HG03378 (cell line): ENCODE data around the gene RPS14.
A peak's percentile ranks its signal among the peaks of the same experiment; 100 is the strongest.
"Not testable (repeated sequence)": the region's sequence is repeated elsewhere in the genome, so short reads cannot be mapped to it uniquely, and the experiment has no call there.

Experiments used
- ATAC-seq: cut with Tn5 transposase; IDR thresholded peaks from one replicate; pipeline ENCODE4 v1.9.1; 2021; ENCODE audit warnings: mild to moderate bottlenecking, moderate library complexity; ENCODE audit not compliant: unreplicated experiment

Gene RPS14

DNA sequence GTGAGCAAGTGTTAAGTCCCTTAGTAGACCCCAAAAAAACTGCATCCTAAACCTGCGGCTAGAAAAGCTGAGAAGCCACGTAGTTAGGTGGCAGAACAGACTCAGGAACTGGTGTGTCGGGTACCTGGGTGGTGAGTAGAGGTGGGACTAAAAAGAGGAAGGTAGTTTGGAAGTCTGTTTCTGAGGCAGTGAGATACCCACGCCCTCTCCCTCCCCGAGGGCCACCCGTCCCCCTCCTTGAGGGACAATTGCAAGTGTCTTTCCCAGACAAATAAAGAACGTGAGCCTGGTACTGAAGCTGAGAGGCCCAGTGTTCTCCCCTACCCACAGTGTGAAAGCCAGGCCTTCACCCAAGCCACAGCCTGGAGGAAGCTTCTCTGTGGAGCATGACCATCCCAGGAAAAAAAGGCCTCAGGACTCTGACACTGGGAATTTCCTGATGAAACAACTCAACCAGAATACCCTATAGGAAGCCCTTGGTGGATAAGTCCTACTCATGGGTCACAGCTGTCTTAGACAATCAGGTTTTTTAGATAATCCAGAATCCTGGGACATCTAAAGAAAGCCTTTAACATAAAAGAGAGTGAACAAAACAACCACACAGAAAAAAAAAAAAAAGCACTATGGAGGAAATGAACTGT lies 29.8 kb downstream of the RPS14 start:
- peak; percentile 63 for ATAC-seq

DNA sequence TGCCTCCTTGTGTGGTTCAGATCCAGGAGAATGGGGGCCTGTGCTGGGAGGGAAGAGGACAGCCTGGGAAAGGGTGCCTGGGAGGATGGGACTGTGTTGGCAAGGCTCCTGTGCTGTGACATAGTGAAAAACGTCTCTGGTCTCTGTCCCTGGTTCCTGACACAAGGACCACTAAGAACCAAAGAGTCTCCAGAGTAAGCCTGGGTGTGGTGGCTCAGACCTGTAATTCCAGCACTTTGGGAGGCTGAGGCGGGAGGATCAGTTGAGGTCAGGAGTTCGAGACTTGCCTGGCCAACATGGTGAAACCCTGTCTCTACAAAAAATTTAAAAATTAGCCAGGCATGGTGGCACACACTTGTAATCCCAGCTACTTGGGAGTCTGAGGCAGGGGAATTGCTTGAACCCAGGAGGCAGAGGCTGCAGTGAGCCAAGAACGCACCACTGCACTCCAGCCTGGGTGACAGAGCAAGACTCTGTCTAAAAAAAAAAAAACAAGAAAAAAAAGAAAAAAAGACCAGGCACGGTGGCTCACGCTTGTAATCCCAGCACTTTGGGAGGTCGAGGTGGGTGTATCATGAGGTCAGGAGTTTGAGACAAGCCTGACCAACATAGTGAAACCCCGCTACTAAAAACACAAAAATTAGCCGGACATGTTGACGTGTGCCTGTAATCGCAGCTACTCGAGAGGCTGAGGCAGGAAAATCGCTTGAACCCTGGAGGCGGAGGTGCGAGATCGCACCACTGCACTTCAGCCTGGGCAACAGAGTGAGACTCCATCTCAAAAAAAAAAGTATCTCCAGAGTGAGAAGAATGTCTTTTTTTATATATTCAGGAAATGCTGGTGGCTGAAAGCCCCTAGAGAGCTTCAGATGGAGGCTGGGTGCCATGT lies 35.4 kb downstream of the RPS14 start:
- not testable (repeated sequence) for ATAC-seq

DNA sequence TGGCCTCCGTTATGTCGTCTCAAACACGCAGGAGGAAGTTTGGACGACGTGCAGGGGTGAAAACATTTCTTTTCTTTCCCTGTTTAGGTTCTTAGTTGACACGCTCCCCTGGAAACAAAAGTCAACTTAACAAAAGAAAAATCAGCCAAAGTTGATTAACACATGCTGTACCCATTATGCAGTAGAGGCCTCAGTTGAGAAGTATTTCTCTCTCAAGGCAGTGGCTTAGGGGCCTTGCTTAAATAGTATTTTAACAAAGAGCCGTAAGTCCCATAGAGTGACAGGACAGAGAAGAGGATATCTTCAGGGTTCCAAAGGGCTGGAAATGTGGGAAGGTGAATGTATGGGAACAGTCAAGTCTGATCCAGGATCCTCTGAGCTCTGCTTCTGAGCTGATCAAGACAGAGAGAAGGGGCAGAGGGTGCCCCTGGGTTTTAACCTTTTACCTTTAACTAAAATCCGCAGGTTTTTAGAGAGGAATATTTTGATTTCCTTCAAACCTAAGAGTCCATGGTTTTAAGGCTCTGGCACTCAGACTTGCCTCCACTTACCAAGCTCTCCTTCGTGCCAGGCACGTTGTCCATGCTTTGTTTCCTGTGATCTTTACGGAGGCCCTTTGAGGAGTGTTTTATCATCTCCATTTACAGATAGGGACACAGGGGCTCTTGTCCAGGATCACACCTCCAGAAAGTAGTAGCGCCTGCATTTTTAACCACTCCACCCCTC lies 36.2 kb downstream of the RPS14 start:
- no peak for ATAC-seq

DNA sequence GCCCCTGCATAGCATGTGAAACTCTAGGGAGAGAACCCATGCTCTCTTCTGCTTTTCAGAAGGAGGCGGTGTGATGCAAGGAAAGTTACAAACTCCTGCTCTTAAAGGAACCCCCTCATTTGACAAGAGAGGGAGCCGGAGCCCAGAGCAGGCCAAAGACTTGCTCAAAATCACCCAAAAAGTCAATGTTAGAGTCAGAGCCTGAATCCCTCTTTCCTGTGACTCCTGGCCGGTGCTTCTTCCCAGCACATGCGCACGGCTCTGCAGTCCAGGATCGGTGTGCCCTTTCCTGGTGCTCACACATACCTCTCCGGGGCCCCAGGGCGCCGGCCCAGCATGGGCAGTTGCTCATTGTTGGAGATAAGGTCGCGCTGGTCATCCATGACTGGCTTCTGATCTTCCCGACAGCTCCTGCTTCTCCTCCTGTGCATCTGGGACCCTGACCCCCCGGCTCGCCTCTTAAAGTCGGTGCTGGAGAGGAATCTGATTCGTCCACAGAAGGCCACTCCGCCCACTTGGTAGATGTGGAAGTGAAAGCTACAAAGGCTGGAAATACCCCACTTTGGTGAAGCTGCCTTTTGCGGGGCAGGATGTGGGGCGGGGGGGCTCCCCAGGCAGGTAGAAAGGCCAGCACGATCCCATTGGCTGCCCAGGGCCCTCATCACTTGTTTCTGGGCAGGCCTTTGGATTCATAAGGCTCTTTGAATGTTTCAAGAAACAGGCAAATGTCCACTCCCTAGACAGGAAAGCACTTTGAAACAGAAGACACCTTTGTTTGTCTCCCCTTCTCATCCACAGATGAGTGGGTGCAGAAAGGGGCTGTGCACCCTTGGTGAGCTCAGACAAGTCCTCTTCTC lies 37.0 kb downstream of the RPS14 start, which contains the start of gene CD74:
TSS of gene CD74 (minus strand) at position 592 of the 857 bp plus-strand sequence. CDS start at position 431, 161 bp downstream.
- ATAC-seq, result peak; percentile 72

DNA sequence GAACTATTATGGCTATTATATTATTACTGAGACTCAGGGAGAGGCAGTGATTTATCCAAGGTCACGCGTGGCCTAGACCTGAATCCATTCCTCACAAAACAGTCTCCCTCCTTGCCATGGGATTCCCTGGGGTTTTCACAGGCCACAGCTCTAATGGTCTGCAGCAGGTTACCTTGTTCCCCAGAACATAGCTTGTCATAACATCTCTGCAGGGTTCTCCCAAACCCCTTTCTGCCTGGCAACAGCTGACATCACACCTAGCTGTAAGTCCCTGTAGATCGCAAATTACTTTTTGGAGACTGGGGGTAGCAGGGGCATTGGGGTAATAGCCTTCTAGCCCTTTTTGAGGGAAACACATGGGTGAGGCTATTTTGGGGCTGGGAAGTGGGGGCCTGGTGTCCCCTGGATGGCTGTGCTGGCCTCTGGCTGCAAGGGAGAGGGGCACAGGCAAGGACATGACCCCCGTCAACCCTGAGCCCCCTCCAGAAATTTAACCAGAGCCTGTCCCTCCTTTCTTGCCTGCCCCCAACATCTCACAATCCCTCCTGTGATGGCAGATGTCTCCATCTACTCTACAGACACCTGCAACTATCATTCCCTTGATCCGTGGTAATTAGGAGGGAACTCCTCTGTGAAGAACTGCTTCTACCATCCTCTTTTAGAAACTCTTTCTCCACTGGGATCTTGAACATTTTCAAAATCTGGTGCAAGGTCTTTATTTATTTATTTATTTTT lies 38.1 kb downstream of the RPS14 start:
- ATAC-seq, result peak; percentile 12

DNA sequence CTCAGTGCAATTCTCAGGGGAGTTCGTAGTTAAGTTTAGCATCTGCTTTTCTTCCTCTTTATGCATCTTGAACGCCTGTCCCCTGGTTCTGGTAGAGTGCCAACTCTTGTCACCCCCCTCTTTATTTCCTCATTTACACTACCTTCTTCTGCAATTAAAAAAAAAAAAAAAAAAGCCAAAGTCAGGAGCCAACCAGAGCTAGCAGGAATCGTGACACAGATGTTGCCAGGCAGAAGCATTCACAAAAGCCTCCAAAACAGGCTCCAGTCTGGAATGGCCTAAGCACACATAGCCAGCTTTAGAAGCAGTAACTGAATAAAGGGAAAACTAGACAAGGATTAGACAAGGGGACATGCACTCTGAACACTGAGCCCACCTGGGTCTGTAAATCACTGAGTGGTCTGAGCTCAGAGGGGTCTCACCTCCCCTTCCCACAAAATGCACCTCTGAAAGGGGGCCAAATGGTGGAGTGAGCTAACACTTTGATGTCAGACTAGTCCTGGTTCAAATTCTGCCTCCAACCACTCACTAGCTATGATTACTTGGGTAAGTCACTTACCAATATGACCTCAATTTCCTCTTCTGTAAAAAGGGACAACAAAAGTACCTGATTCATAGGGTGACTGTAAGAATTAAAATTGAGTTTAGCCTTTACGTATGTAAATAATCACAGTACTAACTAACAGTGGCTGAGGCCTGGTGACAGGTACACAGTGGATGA lies 38.9 kb downstream of the RPS14 start:
- no peak for ATAC-seq

DNA sequence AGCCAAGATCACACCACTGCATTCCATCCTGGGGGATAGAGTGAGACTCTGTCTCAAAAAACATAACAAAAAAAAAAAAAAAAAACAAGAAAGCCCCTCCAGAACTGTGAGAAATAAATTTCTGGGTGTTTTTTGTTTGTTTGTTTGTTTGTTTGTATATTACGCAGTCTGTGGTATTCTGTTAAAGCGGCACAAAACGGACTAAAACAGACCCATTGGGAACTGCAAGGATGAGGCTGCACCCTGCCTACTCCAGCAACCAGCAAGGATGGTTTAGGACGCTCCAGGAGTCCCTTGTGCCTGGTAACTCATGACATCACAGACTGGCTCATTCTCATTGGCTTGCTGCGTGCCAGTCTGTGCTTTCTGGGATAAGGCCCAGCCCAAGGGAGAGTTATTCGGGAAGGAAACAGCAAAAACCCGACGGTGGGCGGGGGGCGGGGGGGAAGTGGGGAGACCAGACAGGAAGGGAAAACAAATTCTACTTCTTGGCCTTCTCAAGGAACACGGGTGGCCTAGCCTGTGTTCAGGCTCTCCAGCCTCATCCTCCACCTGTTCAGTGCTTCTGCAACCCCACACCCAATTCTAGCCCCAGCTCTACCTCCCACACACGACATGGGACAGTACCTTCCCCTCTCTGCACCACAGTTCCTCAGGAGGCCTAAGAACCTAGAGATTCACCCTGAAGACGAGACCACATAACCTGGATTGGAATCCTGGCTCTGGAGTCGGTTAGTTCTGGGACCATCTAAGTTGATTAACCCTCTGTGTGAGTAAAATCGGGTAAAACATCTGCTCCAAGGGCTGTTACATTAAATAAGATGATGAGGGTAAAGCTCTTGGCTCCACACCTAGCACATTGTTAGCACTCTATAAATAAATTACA lies 39.7 kb downstream of the RPS14 start:
- ATAC-seq, result peak; percentile 31

DNA sequence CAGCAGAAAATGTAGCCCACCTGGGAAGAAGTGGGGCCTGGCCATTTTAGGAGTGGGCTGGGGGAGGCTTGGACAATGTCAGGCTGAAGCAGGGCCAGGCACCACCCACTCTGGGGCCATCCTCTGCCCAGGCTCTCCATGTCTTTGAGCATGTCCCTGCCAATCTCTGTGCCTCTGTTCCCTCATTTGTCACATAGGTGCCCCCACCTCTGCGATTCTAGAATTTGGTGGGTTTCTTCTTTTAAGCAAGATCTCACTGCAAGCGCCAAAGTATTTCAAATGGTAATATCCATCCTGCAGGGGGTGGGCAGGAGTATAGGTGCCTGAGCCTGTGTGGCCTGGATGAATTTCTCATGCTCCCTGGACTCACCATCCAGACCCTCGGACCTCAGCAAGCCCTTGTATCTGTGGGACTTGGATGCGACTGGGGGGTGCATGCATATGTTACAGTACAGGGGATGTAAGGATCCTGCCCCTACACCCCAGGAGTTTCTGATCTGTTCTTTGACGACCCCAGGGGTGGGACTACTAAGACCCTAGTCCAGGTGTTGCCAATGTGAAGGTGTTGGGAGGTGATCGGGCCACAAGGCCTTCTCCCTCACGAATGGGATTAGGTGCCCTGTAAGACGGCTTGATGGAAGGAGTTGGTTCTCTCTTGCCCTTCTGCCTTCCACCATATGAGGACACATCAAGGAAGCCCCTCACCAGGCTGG lies 41.2 kb downstream of the RPS14 start:
- no peak for ATAC-seq

DNA sequence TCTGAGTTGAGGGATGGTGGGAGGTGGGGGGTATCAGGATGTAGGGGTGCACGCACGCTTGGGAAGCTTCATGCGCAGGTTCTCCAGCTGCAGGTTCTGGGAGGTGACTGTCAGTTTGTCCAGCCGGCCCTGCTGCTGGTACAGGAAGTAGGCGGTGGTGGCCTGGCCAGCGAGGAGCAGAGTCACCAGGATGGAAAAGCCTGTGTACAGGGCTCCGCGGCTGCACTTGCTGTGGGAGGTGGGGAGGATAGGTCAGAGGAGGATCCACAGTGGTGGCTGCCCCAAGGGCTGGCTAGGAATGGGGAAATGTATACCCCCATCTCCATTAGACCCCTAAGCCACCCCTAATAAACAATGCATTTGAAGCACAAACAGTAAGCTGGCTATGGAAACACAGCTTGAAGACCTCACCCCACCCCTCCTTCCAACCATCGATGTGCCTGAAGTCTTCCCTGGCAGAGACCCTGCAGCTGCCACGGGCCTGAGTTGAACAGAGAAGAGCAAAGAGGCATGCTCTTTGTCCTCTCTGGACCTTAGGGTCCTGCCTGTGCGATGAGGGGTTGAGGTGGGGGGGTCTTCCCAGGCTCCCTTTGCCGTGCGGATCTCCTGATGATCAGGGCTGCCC lies 42.3 kb downstream of the RPS14 start:
- ATAC-seq, result no peak

DNA sequence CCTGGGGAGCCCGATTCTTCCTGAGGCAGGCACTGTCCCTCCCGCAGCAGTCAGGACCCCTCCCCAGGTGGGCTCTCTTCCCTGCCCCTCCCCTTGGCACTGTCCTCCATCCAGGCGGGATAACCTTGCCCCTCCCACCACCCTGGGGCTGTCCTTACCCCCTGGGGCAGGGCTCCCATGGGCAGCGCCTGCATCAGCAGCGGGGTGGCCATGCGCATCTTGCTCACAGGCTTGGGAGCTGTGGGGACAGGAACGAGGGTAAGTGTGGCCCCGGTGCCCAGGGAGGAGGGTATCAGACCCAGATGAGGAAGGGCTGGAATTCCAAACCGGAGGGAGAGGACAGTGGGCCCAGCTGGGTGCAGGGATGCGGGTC lies 42.8 kb downstream of the RPS14 start:
- ATAC-seq, result no peak

DNA sequence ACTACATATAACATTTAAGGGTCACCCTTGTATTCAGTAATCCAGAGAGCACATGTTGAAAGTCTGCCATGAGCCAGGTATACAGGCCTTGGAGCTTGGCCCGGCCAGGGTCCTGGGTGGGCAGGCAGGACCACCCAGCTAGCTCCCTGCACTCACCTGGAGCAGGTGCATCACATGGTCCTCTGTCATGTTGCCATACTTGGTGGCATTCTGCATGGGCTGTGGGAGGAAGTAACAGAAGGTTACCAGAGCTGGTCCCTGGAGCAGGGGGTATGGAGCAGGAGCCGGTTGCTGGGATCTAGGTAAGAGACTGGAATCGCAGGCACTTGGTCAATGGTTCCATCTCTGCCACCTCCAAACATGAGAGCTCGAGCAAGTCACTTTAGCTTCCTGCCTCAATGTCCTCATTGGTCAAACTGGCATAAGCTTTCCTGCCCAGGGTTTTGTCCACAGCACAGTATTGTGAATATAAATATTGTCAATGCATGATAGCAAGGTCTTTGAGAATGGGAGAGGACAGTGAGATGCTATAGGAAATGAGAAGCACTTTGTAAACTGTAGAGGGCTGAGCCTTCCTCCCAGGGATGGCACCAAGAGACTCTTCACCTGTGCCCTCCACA lies 43.3 kb downstream of the RPS14 start:
- ATAC-seq, result no peak

DNA sequence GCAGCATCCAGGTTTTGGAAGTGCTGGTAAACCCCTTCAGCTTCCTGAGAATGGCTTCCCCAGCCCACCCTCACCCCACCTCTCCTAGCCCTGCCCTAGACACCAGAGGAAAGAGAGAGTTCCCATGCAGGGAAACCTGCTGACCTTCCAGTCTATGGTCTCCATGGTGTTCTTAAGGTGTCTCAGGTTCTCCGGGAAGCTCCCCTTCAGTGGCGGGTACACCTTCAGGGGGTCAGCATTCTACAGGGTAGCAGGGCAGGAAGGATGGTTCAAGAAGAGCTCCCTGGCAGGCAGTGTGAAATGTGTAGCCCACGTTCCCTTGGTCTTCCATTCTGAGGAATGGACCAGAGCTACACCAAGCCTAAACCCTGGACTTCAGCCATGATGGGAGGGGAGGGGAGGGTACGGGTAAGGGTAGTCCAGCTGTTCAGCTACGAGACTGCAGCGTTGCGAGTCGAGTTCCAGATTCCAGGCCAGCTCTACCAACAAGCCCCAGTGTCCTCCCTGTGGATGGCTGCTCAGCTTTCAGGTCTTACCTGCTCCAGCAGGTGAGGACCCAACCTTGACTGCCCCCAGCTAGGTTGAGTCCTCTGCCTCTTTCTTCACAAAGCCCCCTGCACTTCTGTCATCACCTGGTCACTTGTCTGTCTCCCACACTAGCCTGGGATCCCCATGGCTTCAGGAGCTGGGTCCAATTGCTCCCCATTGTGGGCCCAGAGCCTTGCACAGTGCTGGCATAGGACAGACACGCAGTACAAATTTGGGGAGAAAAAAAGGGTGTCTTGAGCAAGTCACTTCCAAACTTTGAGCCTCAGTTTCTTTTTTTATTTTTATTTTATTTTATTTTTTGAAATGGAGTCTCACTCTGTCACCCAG lies 44.4 kb downstream of the RPS14 start:
- ATAC-seq, result no peak

DNA sequence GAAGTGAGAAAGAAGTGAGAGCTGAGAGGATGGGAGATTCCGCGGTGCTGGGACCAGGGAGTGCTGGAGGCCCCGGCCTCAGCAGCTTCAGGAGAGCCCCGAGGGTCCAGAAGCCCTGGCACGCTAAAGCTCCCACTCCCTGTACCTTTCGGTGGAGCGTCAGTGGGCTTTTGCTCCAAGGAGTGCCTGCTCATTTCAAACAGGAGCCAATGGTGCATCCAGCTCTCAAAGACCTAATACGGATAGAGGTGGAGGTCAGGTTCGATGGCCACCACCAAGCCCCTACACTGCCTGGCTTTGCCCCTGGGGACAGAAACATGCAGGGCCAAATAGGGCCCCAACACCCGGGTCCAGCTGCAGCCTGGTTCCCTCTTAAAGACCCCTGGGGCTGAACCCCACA lies 45.0 kb downstream of the RPS14 start:
- no peak for ATAC-seq

DNA sequence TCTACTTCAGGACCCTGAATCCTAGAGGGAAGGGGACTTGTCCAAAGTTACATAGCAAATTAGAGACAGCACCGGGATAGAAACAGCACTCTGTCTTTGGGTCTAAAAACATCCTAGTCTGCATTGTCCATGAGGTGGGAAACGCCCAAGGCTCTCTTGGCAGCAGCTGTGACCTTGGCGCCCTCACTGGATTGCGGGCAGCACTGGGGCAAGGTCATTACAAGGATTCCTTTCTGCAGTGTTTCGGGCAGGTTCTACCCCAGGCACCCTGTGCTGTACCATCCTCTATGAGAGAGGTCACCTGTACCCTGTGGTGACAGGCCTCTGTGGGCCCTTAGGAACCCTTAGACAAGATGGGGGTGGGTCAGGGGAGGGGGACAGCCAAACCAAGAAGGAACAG lies 45.4 kb downstream of the RPS14 start:
- ATAC-seq, result no peak

DNA sequence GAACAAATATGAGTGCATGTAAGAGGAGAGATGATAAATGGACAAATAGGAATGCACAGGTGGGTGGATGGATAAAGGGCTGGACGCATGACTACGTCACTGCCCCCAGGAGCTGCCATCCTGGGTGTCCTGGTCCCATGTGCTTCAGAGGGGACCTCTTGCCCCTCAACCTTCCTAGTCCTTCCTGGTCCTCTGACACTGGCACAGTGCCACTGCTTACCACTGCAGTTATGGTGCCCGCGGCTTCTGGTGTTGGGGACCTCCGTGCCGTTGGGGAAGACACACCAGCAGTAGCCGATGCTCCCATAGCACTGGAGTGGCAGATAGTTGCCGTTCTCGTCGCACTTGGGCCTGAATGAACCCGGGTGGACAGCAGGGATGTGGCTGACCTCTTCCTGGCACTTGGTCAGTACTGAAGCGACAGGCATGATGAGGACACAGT lies 46.6 kb downstream of the RPS14 start:
- no peak for ATAC-seq

DNA sequence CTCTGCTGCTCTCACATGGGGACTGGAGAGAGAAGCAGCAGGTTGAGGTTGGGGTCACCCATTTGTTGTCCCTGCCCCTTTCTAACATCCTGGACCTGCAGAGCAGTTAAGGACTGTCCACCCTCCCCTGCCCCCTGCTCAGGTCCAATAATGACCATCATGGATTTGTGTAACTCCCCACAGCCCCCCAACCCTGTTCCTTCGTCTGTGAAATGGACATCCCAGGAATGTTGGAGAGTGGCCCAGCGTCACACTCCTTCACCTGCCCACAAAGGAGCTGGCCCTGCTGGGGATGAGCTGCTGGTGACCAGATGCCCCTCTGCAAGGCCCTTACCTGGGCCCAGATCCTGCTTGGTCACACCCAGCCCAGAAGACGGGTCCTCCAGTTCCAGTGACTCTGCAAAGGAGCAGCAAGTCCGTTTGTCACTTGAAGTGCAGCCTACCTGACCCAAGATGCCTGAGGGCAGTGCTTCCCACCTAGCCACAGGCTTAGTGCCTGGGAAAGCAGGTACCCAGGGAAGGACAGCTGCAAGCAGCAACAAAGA lies 47.2 kb downstream of the RPS14 start:
- ATAC-seq, result no peak
